HL-60 (cell line): ENCODE data around the gene MBNL3.

ENCODE experiments used
- DNase-seq, 2 experiments: peaks; one replicate each; pipeline ENCODE4 v3.0.0-alpha.2; 2010 to 2020; ENCODE audit warnings: low read depth in 1 of 2, low spot score in 1 of 2
- H3K27ac ChIP-seq: fragments of 250-450 bp; sonication (Bioruptor Pico); replicated peaks from 2 replicates; pipeline ENCODE4 v1.5.1; 2020; ENCODE audit warnings: mild to moderate bottlenecking, moderate library complexity
- H3K27me3 ChIP-seq: fragments of 250-450 bp; sonication (Bioruptor Pico); 2 replicates; pipeline ENCODE4 v1.5.1; 2021; ENCODE audit warnings: mild to moderate bottlenecking, moderate library complexity; ENCODE audit not compliant: insufficient read depth, poor library complexity, severe bottlenecking
- H3K4me3 ChIP-seq: replicated peaks from 2 replicates; pipeline ENCODE4 v1.5.1; 2011; ENCODE audit warnings: mild to moderate bottlenecking, control low read depth, low read length; ENCODE audit not compliant: insufficient read depth
- GABPA ChIP-seq: IDR thresholded peaks from 2 replicates; pipeline ENCODE4 v1.6.1; 2012; ENCODE audit warnings: low read depth
- POLR2AphosphoS5 ChIP-seq: IDR thresholded peaks from 2 replicates; pipeline ENCODE4 v1.6.1; 2012; ENCODE audit warnings: low read depth
- SPI1 ChIP-seq: IDR thresholded peaks from 2 replicates; pipeline ENCODE4 v1.6.1; 2012; ENCODE audit warnings: low read depth, mild to moderate bottlenecking, borderline replicate concordance
- TF ChIP-seq, protein P1 (sequence below): IDR thresholded peaks from one replicate; pipeline ENCODE4 v1.5.1; 2011; ENCODE audit warnings: low read length, control low read depth, inconsistent platforms; ENCODE audit not compliant: insufficient read depth
- TF ChIP-seq, protein P2 (sequence below): IDR thresholded peaks from 2 replicates; pipeline ENCODE4 v1.6.1; 2012; ENCODE audit warnings: low read depth; ENCODE audit not compliant: insufficient replicate concordance

Gene MBNL3

DNA sequence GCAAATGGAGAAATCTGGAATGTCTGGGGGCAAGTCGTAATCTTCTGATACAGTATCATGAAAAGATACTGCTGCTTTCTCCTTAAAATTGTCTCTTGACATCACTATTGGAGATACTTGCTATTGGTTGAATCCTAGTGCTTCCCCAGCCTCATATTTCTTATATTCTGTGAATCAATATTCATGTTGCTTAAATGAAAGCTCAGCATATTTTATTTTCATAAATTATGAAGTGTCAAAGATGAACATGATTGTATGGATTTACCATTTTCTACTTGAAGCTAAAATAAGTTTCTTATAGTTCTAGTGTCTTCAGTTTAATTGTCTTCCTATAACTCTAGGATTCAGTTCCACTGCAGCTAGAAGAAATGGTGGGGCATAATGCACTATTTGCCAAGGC lies 29.6 kb upstream of the MBNL3 start:
- H3K4me3 ChIP-seq: no peak overlapping the region
- H3K27me3 ChIP-seq: no peaks in the 10 kb centered on the region
- no peak for DNase-seq
- H3K27ac ChIP-seq: no peak overlapping the region
- TF ChIP-seq SPI1 (no peak), POLR2AphosphoS5 (no peak), GABPA (no peak)
- TF ChIP-seq, protein P1, sequence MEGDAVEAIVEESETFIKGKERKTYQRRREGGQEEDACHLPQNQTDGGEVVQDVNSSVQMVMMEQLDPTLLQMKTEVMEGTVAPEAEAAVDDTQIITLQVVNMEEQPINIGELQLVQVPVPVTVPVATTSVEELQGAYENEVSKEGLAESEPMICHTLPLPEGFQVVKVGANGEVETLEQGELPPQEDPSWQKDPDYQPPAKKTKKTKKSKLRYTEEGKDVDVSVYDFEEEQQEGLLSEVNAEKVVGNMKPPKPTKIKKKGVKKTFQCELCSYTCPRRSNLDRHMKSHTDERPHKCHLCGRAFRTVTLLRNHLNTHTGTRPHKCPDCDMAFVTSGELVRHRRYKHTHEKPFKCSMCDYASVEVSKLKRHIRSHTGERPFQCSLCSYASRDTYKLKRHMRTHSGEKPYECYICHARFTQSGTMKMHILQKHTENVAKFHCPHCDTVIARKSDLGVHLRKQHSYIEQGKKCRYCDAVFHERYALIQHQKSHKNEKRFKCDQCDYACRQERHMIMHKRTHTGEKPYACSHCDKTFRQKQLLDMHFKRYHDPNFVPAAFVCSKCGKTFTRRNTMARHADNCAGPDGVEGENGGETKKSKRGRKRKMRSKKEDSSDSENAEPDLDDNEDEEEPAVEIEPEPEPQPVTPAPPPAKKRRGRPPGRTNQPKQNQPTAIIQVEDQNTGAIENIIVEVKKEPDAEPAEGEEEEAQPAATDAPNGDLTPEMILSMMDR: no peak
- TF ChIP-seq, protein P2, sequence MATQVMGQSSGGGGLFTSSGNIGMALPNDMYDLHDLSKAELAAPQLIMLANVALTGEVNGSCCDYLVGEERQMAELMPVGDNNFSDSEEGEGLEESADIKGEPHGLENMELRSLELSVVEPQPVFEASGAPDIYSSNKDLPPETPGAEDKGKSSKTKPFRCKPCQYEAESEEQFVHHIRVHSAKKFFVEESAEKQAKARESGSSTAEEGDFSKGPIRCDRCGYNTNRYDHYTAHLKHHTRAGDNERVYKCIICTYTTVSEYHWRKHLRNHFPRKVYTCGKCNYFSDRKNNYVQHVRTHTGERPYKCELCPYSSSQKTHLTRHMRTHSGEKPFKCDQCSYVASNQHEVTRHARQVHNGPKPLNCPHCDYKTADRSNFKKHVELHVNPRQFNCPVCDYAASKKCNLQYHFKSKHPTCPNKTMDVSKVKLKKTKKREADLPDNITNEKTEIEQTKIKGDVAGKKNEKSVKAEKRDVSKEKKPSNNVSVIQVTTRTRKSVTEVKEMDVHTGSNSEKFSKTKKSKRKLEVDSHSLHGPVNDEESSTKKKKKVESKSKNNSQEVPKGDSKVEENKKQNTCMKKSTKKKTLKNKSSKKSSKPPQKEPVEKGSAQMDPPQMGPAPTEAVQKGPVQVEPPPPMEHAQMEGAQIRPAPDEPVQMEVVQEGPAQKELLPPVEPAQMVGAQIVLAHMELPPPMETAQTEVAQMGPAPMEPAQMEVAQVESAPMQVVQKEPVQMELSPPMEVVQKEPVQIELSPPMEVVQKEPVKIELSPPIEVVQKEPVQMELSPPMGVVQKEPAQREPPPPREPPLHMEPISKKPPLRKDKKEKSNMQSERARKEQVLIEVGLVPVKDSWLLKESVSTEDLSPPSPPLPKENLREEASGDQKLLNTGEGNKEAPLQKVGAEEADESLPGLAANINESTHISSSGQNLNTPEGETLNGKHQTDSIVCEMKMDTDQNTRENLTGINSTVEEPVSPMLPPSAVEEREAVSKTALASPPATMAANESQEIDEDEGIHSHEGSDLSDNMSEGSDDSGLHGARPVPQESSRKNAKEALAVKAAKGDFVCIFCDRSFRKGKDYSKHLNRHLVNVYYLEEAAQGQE: no peak

DNA sequence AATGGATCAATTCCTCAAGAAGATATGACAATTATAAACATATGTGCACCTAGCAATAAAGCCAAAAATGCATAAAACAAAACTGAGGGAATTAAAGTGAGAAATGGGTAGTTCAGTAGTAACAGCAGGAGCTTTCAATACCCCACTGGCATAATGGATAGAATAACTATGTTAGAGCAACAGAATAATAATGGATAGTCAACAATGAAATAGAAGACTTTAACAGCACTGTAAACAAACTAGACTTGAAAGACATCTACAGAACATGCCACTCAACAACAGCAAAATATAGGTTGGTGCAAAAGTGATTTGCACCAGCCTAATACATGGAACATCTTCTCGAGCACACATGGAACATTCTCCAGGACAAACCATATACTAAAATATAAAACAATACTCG lies 20.0 kb upstream of the MBNL3 start:
- no peak overlapping the region for H3K4me3 ChIP-seq
- no peak for DNase-seq
- H3K27me3 ChIP-seq: no peaks in the 10 kb centered on the region
- H3K27ac ChIP-seq: no peak overlapping the region
- TF ChIP-seq GABPA: no peak
- TF ChIP-seq, protein P1: no peak
- TF ChIP-seq SPI1: no peak
- TF ChIP-seq POLR2AphosphoS5: no peak
- TF ChIP-seq, protein P2: no peak

DNA sequence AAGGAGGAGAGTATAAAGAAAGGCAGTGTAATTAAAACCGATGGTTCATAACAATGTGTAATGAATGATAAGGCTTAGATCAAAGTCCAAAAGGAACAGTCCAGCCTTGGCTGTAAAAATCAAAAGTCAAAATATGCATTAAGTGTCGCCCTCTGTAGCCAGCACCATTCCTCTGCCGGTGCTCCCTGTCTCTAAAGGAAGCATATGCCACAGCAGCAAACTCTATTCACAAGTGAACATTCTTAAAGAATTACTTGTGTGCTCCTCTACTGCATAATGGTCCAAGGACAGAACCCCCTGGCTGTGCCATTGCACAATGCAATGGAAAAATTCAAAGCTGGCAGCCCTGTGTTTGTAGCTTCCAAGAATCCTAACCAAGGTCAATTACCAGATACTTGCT lies 16.3 kb upstream of the MBNL3 start:
- no peak overlapping the region for H3K27ac ChIP-seq
- no peak overlapping the region for H3K4me3 ChIP-seq
- no peak for DNase-seq
- H3K27me3 ChIP-seq: no peaks in the 10 kb centered on the region
- TF ChIP-seq POLR2AphosphoS5 (no peak), GABPA (no peak), SPI1 (no peak)
- TF ChIP-seq, protein P1: no peak
- TF ChIP-seq, protein P2: no peak
